Renal cortex interstitium (tissue), 15 donors: Measurements from ENCODE around the gene CAPN10. TPM values are rescaled to one million over a fixed set of nuclear protein-coding genes. Genes with fewer than 3 reads are reported as not detected.
"Not testable (repeated sequence)": the region's sequence is repeated elsewhere in the genome, so short reads cannot be mapped to it uniquely, and the experiment has no call there.

Source experiments
- DNase-seq, 11 donors: peaks; one replicate each; pipeline ENCODE4 v3.0.0-alpha.2; 2013; ENCODE audit warnings: low read depth in 9 of 11, low spot score in 4 of 11; ENCODE audit errors: extremely low read depth in 1 of 11
- long read RNA-seq, 16 experiments: transcript quantifications; one replicate each; lab custom pipeline, GENCODE V29; 2026
- polyA plus RNA-seq, 3 donors: library from polyadenylated mRNA; unstranded; fragments of 120-200 nt; gene quantifications; one replicate each; pipeline ENCODE4 v1.2.1, GENCODE V29; 2013; ENCODE audit not compliant: insufficient read length in 3 of 3

Gene CAPN10
- polyA plus RNA-seq, result 10 to 100 TPM; 20.2 to 37.9 (median 32.1) TPM
- long read RNA-seq, donor 1, partial matches to known transcripts, result 0 of 1 reads
- long read RNA-seq, donor 1, other reads (novel, unspliced or antisense), result 0 of 1 reads
- long read RNA-seq, donor 2, result 0 reads
- long read RNA-seq, donor 3, partial matches to known transcripts, result 5 of 5 reads
- long read RNA-seq, donor 3, other reads (novel, unspliced or antisense), result 0 of 5 reads
- long read RNA-seq, donor 4, partial matches to known transcripts, result 0 of 1 reads
- long read RNA-seq, donor 4, other reads (novel, unspliced or antisense), result 0 of 1 reads
- long read RNA-seq, donor 5, result 0 reads
- long read RNA-seq, donor 6, partial matches to known transcripts, result 6 of 7 reads
- long read RNA-seq, donor 6, other reads (novel, unspliced or antisense), result 0 of 7 reads
- long read RNA-seq, donor 7, partial matches to known transcripts, result 7 of 7 reads
- long read RNA-seq, donor 7, other reads (novel, unspliced or antisense), result 0 of 7 reads
- long read RNA-seq, donor 8, result 0 reads
- long read RNA-seq, donor 9, partial matches to known transcripts, result 0 of 3 reads
- long read RNA-seq, donor 9, other reads (novel, unspliced or antisense), result 0 of 3 reads
- long read RNA-seq, donor 10, partial matches to known transcripts, result 6 of 8 reads
- long read RNA-seq, donor 10, other reads (novel, unspliced or antisense), result 0 of 8 reads
- long read RNA-seq, donor 11, partial matches to known transcripts, result 0 of 2 reads
- long read RNA-seq, donor 11, other reads (novel, unspliced or antisense), result 0 of 2 reads
- long read RNA-seq, donor 12, partial matches to known transcripts, result 0 of 3 reads
- long read RNA-seq, donor 12, other reads (novel, unspliced or antisense), result 0 of 3 reads
- long read RNA-seq, donor 13, partial matches to known transcripts, result 0 of 4 reads
- long read RNA-seq, donor 13, other reads (novel, unspliced or antisense), result 0 of 4 reads
- long read RNA-seq, donor 14, partial matches to known transcripts, result 0 of 3 reads
- long read RNA-seq, donor 14, other reads (novel, unspliced or antisense), result 0 of 3 reads
- long read RNA-seq, donor 15, partial matches to known transcripts, result 0 of 2 reads
- long read RNA-seq, donor 15, other reads (novel, unspliced or antisense), result 0 of 2 reads
- long read RNA-seq, donor 16, partial matches to known transcripts, result 6 of 12 reads
- long read RNA-seq, donor 16, other reads (novel, unspliced or antisense), result 0 of 12 reads

GRCh38 chr2:240586198-240586918 is at the start of gene CAPN10:
CAPN10 (plus strand) TSS chr2:240586734; CDS start chr2:240586912, 178 bp downstream.
- peak; percentile 83 to 94 (median 93) for DNase-seq

- DNase-seq, result no peak
These were observed 48.3 kb upstream of the CAPN10 start for GRCh38 chr2:240538031-240538780.

- DNase-seq, result not testable (repeated sequence)
These were observed 47.4 kb upstream of the CAPN10 start for GRCh38 chr2:240539101-240539500.

GRCh38 chr2:240539906-240540305 is 46.6 kb upstream of the CAPN10 start:
- peak in 1 of 11 donors; percentile 47 for DNase-seq

GRCh38 chr2:240551288-240551687 is 35.2 kb upstream of the CAPN10 start:
- DNase-seq, result no peak

DNA sequence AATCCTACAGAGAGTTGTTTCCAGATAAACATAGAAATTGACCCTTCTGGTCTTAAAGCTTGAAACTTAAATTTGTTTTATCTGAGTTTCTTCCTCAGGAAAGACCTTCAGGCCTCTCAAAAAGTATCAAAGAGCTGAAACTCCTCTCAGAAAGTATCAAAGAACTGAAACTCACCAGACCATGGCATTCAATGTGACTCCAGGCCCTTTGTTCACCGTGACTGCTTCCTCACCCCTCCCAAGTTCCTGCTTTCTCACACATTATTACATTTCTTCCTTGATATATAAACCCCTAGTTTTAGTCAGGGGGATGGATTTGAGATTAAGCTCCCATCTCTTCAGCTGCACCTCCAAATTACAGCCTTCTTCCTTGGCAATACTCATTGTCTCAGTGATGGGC is 34.7 kb upstream of the CAPN10 start:
- no peak for DNase-seq

GRCh38 chr2:240553956-240554480 is 32.5 kb upstream of the CAPN10 start:
- no peak for DNase-seq

- no peak for DNase-seq
These were observed 31.6 kb upstream of the CAPN10 start for GRCh38 chr2:240554767-240555493.

- DNase-seq, result no peak
These were observed 30.8 kb upstream of the CAPN10 start for GRCh38 chr2:240555541-240556250.

DNA sequence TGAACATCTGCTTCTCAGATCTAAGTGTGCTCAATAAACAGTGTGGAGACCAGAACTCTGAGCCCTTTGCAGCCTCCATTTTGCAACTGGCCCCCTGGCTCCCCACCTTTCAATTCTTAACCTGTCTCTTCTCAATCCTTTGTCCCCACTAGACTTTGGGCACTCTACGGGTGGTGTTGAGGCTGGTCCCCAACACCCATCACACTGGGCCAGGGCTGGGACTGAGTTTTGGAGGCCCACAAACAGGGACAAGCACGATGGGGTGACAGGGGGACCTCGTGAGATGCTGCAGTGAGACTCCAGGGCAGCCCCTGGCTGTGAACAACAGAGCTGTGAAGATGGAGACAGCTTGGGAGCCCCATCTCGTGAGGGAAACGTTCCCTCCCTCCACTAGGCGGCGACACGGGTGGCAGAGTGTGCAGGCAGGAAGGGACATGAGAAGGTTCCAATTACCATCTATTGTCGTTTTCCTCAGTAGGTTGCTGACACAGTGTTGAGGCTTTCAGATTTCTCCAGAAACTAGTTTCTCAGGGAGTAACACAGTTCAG is 29.9 kb upstream of the CAPN10 start:
- peak in 1 of 11 donors; percentile 56 for DNase-seq

DNA sequence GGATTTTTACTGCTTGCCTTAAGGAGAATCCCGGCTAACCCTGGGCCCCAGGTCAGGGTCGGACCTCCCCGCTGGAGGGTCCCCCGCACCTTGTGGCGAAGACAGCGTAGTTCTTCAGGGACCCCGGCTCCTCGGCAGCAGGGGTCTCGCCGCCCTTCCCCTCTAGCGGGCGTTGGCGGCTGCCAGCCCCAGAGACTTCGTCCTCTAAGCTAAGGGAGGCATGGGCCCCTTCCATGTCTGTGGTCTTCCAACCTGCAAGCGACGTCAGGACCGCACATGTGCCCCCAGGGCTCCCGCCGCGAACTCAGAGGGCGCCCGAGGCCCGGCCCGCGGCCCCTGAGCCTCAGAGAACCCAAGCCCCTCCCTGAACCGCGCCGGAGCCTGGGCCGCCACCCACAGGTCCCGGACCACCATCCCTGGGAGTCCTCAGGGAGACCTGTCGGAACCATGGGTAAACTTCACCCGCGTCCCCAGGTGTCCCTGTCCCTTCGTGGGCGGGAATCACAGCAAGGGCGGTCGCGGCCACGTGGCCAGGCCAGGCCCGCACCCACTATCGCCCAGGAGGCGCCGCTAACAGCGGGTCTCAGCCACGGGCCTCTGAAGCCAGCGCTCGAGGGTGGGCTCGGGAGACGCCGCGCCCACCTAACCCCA is 29.3 kb upstream of the CAPN10 start:
- DNase-seq, result no peak

GRCh38 chr2:240557808-240558207 is 28.7 kb upstream of the CAPN10 start, which contains the start of gene ANKMY1:
ANKMY1 (minus strand) TSS chr2:240557988; CDS start chr2:240557335, 653 bp downstream.
- DNase-seq, result peak in 4 of 11 donors; percentile 55 to 69 (median 61)

DNA sequence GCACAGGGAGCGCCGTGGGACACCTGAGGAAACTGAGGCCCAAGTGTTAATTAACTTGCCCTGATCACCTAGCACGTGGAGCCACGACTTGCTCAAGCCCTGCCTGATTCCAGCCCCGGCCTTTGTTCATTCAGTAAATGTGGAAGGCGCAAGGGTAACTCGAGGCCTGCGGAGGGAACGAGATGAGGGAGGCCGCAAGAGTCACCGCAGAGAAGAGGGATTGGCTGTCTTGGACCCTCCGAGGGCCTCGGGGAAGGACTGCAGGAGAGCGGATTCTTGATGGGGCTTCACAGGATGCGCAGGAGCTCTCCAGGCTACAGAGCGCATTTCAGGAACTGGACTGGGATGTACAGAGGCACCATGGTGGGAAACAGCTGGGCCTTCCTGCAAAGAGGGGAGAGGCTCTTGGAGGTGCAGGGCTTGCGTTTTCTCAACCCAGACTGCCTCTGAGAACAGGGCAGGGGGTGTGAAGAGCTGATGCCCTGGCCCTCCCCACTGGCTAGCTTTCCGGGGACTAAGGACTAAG is 28.2 kb upstream of the CAPN10 start:
- DNase-seq, result no peak

GRCh38 chr2:240559286-240559685 is 27.2 kb upstream of the CAPN10 start:
- DNase-seq, result no peak

- DNase-seq, result peak in 6 of 11 donors; percentile 67 to 79 (median 73)
These were observed 26.5 kb upstream of the CAPN10 start, which contains the start of gene DUSP28 for GRCh38 chr2:240560084-240560479. DUSP28 (plus strand) TSS chr2:240560357; CDS start chr2:240560685, 328 bp downstream.
